SJSA1 (cell line): ENCODE data around the gene C4A. TPM values are rescaled to one million over a fixed set of nuclear protein-coding genes. Genes with fewer than 3 reads are reported as not detected.
"Not testable (repeated sequence)": the region's sequence is repeated elsewhere in the genome, so short reads cannot be mapped to it uniquely, and the experiment has no call there.

Experiments
- DNase-seq, 2 experiments: peaks; one replicate each; pipeline ENCODE4 v3.0.0-alpha.2; 2015 to 2020; ENCODE audit warnings: low spot score in 2 of 2, low read depth in 1 of 2
- H3K27ac ChIP-seq: fragments of 250-450 bp; sonication (Bioruptor Pico); 2 replicates; pipeline ENCODE4 v1.5.1; 2020; ENCODE audit warnings: mild to moderate bottlenecking, moderate library complexity
- H3K27me3 ChIP-seq: fragments of 250-450 bp; sonication (Bioruptor Pico); replicated peaks from 2 replicates; pipeline ENCODE4 v1.5.1; 2020; ENCODE audit warnings: mild to moderate bottlenecking, moderate library complexity
- H3K36me3 ChIP-seq: fragments of 250-450 bp; sonication (Bioruptor Pico); 2 replicates; pipeline ENCODE4 v1.5.1; 2020; ENCODE audit warnings: mild to moderate bottlenecking
- H3K4me1 ChIP-seq: fragments of 250-450 bp; sonication (Bioruptor Pico); replicated peaks from 2 replicates; pipeline ENCODE4 v1.6.1; 2021; ENCODE audit warnings: mild to moderate bottlenecking
- H3K4me3 ChIP-seq: fragments of 250-450 bp; sonication (Bioruptor Pico); 2 replicates; pipeline ENCODE4 v1.5.1; 2020; ENCODE audit warnings: mild to moderate bottlenecking
- H3K9me3 ChIP-seq: fragments of 250-450 bp; sonication (Bioruptor Pico); replicated peaks from 2 replicates; pipeline ENCODE4 v1.5.1; 2020; ENCODE audit warnings: mild to moderate bottlenecking
- total RNA-seq: library from RNA; depleted of rRNA; stranded (reverse); fragments of >200 nt; shearing (Covaris generic); gene quantifications from 2 replicates; pipeline ENCODE4 v1.2.3, GENCODE V29; 2014

The C4A gene
- total RNA-seq, 1 experiment from 2014 or later: 1.4 TPM

DNA sequence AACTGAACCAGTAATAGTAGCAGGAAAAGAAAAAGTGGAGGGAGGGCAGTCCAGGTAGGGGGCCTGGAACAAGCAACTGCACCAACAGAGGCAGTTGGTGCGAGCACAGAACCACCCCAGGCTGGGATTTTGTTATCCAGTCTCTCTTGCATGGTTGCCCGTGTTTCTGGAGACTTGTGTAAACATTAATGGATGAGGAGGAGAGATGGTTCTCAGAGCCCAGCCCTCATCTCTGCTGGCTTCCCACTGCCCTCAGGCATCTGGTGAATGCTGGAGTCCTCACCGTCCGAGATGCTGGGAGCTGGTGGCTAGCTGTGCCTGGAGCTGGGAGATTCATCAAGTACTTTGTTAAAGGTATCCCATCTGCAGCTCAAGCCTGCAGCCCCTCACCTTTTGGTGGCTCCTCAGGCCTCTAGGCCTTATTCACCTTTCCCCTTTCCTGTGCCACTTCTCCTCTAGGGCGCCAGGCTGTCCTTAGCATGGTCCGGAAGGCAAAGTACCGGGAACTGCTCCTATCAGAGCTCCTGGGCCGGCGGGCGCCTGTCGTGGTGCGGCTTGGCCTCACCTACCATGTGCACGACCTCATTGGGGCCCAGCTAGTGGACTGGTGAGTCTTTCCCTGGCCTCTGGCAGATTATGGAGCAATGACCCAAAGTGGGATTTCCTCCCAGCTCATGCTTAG is 1.5 kb upstream of the C4A start:
- not testable (repeated sequence) for H3K36me3 ChIP-seq, H3K27me3 ChIP-seq, H3K4me3 ChIP-seq, H3K9me3 ChIP-seq, H3K27ac ChIP-seq, H3K4me1 ChIP-seq, DNase-seq

DNA sequence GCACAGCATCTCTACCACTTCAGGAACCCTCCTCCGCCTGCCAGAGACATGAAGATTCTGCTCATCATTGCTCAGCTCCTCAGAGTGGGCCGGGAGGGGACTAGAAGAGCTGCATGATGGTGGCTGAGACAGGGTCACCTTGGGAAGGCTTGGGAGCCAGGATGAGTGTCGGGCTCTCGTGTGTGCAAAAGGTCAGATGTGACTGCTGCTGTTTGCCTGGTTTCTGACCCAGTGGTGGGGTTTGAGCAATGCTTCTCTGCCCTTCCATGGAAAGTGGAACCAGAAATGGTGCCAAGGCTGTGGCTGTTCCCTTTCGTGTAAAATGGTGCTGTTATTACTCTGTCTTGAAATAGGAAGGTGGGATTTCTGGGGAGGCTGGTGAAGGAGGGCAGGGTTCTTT is 859 bp upstream of the C4A start:
- not testable (repeated sequence) for H3K27me3 ChIP-seq, DNase-seq, H3K4me1 ChIP-seq, H3K36me3 ChIP-seq, H3K4me3 ChIP-seq, H3K9me3 ChIP-seq, H3K27ac ChIP-seq

DNA sequence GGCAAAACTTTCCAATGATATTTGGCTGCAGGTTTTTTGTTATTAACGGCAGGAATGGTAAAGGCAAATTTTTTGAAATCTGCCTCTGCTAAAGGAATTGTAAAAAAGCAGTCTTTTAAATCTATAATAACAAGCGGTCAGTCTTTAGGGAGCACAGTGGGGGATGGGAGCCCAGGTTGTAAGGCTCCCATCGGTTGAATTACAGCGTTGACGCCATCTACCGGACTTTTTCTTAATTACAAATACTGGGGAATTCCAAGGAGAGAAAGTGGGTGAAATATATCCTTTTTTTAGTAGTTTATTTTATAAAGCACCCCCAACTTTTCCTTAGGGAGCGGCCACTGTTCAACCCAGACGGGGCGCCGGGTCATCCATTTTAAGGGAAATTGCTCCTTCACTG is 7.5 kb downstream of the C4A start:
- not testable (repeated sequence) for H3K9me3 ChIP-seq, H3K27me3 ChIP-seq, H3K4me1 ChIP-seq, H3K27ac ChIP-seq, DNase-seq, H3K36me3 ChIP-seq, H3K4me3 ChIP-seq

DNA sequence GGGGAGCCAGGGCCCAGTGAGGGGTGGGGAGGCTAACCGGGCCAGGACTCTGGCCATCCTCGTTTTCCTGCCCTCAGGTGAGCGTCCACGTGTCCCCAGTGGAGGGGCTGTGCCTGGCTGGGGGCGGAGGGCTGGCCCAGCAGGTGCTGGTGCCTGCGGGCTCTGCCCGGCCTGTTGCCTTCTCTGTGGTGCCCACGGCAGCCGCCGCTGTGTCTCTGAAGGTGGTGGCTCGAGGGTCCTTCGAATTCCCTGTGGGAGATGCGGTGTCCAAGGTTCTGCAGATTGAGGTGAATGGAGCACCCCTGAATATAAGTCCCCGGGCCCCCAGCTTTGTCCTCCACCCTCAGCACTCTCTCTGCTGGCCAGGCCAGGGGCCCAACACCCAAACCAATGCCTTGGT is 12.6 kb downstream of the C4A start:
- H3K4me3 ChIP-seq, H3K36me3 ChIP-seq, H3K9me3 ChIP-seq, H3K27ac ChIP-seq, H3K27me3 ChIP-seq, H3K4me1 ChIP-seq: not testable (repeated sequence)
- peak in 1 of 2 experiments; percentile 40 for DNase-seq

DNA sequence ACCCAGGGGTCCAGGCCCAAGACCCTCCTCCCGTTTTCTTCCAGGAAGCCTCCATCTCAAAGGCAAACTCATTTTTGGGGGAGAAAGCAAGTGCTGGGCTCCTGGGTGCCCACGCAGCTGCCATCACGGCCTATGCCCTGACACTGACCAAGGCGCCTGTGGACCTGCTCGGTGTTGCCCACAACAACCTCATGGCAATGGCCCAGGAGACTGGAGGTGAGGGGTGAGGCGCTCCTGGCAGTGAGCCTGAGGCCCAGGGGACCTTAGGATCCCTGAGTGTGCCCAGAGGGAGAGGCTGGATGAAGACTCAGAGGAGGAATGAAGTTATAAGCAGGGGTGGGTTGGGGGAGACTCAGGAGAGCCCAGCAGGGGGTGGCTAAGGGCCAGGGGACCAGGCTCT is 14.5 kb downstream of the C4A start:
- not testable (repeated sequence) for H3K27me3 ChIP-seq, H3K27ac ChIP-seq, H3K9me3 ChIP-seq, H3K36me3 ChIP-seq, DNase-seq, H3K4me1 ChIP-seq, H3K4me3 ChIP-seq

DNA sequence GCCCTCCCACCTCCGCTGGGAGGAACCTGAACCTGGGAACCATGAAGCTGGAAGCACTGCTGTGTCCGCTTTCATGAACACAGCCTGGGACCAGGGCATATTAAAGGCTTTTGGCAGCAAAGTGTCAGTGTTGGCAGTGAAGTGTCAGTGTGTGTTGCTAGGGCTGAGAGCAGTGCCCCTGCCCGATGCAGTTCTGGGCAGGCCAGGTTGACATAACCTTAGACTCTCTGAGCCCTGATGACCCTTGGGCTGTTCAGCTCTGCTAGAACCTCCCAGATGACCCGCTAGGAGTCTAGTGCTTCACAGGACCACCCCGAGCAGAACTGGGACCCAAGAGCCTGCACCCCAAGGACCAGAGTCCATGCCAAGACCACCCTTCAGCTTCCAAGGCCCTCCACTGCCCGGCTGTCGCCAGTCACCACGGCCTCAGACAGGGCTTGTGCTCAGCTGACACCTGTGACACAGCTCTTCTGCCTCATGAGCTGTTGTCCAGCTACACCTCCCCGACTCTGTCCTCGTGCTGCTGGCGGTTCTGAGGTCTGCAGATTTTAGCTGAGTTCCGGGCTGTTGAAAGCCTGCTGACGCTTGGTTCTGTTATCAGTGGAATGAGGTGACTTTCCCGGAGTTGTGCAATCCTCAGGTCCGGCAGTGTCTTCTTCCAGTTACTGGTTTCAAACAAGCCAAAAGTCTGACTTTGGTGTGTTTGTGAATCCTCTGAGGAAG is 20.9 kb downstream of the C4A start:
- not testable (repeated sequence) for H3K4me3 ChIP-seq, H3K4me1 ChIP-seq, H3K27ac ChIP-seq, H3K27me3 ChIP-seq, H3K9me3 ChIP-seq, H3K36me3 ChIP-seq, DNase-seq

DNA sequence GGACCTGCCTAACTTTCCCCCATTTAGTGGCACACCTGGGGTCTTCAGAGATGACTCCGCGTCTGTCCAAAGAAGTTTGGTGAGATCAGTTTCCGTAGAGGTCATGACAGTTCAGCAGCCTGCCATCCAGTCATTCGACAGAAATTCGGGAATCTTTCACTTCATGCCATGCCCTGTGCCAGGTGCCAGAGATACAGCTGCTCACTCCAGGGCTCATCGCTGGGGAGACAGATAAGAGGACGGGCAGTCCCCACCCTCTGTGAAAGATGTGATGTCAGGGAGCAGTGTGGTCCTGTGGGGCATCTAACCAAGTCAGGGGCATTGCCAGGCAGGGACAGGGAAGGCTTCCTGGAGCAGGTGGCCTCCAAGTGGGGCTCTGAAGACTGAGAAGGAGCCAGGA is 21.4 kb downstream of the C4A start:
- not testable (repeated sequence) for DNase-seq, H3K4me1 ChIP-seq, H3K4me3 ChIP-seq, H3K36me3 ChIP-seq, H3K9me3 ChIP-seq, H3K27ac ChIP-seq, H3K27me3 ChIP-seq

DNA sequence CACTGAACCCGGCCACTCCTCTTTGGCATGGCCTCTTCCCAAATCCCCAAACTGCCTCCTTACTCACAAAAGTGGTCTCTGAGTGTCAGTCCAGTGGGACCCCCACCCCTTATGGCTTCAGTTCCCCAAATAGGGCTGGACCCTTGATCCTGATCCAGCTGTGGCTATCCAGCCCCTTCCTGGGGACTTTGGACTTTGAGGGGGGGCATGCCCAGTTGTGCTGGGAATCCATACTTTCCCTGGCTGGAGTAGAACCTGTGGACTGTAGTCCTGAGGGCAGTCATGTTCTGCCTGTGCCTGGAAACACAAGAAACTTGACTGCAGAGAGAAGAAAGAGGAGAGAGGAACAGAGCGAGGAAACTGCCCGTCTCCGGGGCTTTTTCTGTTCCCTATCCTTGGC is 22.5 kb downstream of the C4A start:
- not testable (repeated sequence) for H3K4me1 ChIP-seq, H3K9me3 ChIP-seq, H3K27ac ChIP-seq, H3K36me3 ChIP-seq, H3K4me3 ChIP-seq, H3K27me3 ChIP-seq
- peak in 1 of 2 experiments; percentile 9 for DNase-seq

DNA sequence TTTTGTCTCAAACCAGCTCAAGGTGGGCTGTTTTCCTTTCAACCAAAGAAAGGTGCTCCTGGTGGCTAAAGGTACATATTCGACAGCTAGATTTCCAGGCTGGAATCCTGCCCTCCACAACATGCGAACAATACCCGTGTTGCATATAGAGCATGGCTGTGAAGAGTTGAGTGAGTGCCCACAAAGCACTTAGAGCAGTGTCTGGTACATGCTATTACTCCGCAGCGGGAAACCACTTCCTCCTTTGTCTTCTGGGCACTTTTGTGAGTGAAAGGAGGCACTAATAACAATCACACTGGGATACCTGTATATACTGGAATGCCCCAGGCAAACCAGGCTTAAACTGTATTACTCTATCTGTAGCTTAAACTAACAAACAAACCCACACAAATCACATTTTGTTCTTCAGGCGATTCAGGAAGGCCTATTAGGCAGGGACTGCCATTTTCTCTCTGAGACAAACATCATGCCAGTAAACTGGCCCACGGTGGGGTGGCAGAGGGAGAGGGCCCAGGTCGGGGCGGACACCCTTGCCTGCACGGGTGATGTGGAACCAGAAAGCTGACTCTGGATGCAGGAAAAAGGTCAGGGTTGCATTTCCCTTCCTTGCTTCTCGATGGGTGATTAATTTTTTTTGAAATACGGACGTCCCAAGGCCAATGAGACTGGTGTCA is 23.1 kb downstream of the C4A start:
- H3K36me3 ChIP-seq, H3K4me1 ChIP-seq, H3K27ac ChIP-seq, H3K4me3 ChIP-seq, H3K9me3 ChIP-seq, H3K27me3 ChIP-seq: not testable (repeated sequence)
- DNase-seq: peak in 1 of 2 experiments; percentile 43

DNA sequence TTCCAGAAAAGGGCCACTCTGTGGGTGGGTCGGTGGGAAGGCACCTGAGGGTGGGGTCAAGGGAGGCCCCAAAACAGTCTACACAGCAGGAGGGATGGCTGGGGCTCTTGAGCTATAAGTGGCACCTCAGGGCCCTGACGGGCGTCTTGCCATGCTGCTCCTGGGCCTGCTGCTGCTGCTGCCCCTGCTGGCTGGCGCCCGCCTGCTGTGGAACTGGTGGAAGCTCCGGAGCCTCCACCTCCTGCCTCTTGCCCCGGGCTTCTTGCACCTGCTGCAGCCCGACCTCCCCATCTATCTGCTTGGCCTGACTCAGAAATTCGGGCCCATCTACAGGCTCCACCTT is 23.7 kb downstream of the C4A start:
- DNase-seq: peak in 1 of 2 experiments; percentile 8
- not testable (repeated sequence) for H3K9me3 ChIP-seq, H3K4me1 ChIP-seq, H3K36me3 ChIP-seq, H3K27ac ChIP-seq, H3K27me3 ChIP-seq, H3K4me3 ChIP-seq

DNA sequence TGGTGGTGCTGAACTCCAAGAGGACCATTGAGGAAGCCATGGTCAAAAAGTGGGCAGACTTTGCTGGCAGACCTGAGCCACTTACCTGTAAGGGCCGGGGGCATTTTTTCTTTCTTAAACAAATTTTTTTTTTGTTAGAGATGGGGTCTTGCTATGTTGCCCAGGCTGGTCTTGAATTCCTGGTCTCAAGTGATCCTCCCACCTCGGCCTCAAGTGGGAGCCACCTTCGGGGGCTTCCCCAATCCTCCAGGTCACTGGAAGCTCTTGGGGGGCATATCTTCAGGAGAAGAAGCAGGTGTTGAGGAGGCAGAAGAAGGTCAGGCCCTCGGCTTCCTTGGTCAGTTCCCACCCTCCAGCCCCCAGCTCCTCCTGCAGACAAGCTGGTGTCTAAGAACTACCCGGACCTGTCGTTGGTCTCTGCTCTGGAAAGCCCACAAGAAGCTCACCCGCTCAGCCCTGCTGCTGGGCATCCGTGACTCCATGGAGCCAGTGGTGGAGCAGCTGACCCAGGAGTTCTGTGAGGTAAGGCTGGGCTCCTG is 24.2 kb downstream of the C4A start:
- H3K36me3 ChIP-seq, H3K27me3 ChIP-seq, H3K4me3 ChIP-seq, H3K9me3 ChIP-seq, H3K4me1 ChIP-seq, H3K27ac ChIP-seq: not testable (repeated sequence)
- DNase-seq: peak in 1 of 2 experiments; percentile 43

DNA sequence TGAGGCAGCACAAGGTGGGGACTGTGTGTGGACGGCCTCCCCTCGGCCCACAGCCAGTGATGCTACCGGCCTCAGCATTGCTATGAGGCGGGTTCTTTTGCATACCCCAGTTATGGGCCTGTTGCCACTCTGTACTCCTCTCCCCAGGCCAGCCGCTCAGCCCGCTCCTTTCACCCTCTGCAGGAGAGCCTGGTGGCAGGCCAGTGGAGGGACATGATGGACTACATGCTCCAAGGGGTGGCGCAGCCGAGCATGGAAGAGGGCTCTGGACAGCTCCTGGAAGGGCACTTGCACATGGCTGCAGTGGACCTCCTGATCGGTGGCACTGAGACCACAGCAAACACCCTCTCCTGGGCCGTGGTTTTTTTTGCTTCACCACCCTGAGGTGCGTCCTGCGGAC is 25.2 kb downstream of the C4A start:
- not testable (repeated sequence) for H3K27ac ChIP-seq, H3K36me3 ChIP-seq, H3K4me3 ChIP-seq, H3K4me1 ChIP-seq, H3K27me3 ChIP-seq, H3K9me3 ChIP-seq
- DNase-seq: peak in 1 of 2 experiments; percentile 33

DNA sequence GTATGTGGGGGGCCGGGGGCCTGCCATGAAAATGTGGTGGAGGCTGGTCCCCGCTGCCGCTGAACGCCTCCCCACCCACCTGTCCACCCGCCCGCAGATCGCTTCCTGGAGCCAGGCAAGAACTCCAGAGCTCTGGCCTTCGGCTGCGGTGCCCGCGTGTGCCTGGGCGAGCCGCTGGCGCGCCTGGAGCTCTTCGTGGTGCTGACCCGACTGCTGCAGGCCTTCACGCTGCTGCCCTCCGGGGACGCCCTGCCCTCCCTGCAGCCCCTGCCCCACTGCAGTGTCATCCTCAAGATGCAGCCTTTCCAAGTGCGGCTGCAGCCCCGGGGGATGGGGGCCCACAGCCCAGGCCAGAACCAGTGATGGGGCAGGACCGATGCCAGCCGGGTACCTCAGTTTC is 26.2 kb downstream of the C4A start:
- H3K9me3 ChIP-seq, H3K4me1 ChIP-seq, H3K27me3 ChIP-seq, H3K36me3 ChIP-seq, H3K4me3 ChIP-seq, H3K27ac ChIP-seq, DNase-seq: not testable (repeated sequence)

DNA sequence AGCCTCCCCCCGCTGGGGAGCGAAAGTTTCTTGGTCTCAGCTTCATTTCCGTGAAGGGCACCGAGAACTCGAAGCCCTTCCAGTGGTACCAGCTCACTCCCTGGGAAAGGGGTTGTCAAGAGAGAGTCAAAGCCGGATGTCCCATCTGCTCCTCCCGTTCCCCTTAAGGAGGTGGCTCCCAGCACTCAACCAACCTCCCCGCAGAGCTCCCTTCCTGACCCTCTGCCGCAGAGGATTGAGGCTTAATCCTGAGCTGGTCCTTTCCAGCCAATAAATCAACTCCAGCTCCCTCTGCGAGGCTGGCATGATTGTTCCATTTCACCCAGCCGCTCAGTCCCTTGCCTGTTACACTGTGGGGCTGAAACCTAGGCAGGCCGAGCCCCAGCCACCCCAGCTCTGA is 26.8 kb downstream of the C4A start:
- H3K27me3 ChIP-seq: not testable (repeated sequence)

More for the DNA sequence above, 26.8 kb downstream of the C4A start:
- H3K4me3 ChIP-seq, H3K36me3 ChIP-seq, H3K27ac ChIP-seq, H3K9me3 ChIP-seq, H3K4me1 ChIP-seq: not testable (repeated sequence)
- DNase-seq: peak in 1 of 2 experiments; percentile 40
